Measurements from ENCODE around the gene DPH3. TPM values are rescaled to one million over a fixed set of nuclear protein-coding genes. Genes with fewer than 3 reads are reported as not detected.

The DPH3 gene
- polyA plus RNA-seq, 2 of the 4 experiments (the other 2 are of a cell fraction): 20.5 to 34.7 TPM

DNA sequence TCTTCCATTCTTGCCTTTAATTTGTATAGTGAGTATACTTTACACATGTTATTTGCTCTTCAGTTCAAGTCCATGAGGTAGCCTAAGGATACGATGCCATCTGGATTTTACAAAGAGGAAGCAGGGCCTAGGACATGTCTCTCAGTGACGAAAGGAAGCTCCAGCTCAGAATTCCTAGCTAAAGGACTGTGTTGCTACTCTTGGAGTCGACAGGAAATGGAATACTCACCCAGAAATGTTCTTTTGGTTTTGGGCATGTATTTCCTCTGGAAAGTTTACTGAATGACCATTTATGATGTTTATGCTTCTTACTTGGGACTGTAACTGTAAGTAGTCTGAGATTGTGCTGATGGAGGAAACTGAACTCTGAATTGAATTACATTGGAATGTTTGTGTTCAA is 12.7 kb upstream of the DPH3 start:
- no peak overlapping the region for H3K27ac ChIP-seq
- no peak for DNase-seq (ENCODE audit: low read depth in 1 of 2, low spot score in 1 of 2)
- 83% methylated on average over 3 of the region's 3 CpGs for WGBS (ENCODE audit: missing lambda C conversion rate)
- no peak for FAIRE-seq
- no peaks in the 10 kb centered on the region for H3K9me3 ChIP-seq
- no peak overlapping the region for H3K4me3 ChIP-seq
- no peak for ATAC-seq
- POLR2A ChIA-PET: interaction anchor here (1.4 kb wide), 1 partner anchor 12 kb away, joined by 7 read pairs; the partner anchor contains the start of genes DPH3 and OXNAD1
- no peak overlapping the region for H3K4me2 ChIP-seq
- TF ChIP-seq, protein P1, sequence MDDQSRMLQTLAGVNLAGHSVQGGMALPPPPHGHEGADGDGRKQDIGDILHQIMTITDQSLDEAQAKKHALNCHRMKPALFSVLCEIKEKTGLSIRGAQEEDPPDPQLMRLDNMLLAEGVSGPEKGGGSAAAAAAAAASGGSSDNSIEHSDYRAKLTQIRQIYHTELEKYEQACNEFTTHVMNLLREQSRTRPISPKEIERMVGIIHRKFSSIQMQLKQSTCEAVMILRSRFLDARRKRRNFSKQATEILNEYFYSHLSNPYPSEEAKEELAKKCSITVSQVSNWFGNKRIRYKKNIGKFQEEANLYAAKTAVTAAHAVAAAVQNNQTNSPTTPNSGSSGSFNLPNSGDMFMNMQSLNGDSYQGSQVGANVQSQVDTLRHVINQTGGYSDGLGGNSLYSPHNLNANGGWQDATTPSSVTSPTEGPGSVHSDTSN (IDR thresholded peaks at IDR 0.05): no peak
- TF ChIP-seq, protein P2, sequence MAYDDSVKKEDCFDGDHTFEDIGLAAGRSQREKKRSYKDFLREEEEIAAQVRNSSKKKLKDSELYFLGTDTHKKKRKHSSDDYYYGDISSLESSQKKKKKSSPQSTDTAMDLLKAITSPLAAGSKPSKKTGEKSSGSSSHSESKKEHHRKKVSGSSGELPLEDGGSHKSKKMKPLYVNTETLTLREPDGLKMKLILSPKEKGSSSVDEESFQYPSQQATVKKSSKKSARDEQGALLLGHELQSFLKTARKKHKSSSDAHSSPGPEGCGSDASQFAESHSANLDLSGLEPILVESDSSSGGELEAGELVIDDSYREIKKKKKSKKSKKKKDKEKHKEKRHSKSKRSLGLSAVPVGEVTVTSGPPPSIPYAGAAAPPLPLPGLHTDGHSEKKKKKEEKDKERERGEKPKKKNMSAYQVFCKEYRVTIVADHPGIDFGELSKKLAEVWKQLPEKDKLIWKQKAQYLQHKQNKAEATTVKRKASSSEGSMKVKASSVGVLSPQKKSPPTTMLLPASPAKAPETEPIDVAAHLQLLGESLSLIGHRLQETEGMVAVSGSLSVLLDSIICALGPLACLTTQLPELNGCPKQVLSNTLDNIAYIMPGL (CRISPR knock-in tag; IDR thresholded peaks at IDR 0.05; ENCODE audit: borderline replicate concordance): no peak
- TF ChIP-seq, protein P3, sequence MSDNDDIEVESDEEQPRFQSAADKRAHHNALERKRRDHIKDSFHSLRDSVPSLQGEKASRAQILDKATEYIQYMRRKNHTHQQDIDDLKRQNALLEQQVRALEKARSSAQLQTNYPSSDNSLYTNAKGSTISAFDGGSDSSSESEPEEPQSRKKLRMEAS (IDR thresholded peaks at IDR 0.05): no peak
- TF ChIP-seq FOSL2 (IDR thresholded peaks at IDR 0.05): no peak
- TF ChIP-seq FOSL2 (CRISPR knock-in tag; IDR thresholded peaks at IDR 0.05): no peak
- TF ChIP-seq HOXB5 (CRISPR knock-in tag; IDR thresholded peaks at IDR 0.05): no peak
- no peak for TF ChIP-seq RARB (CRISPR knock-in tag; IDR thresholded peaks at IDR 0.05)
- no peaks in the 10 kb centered on the region for H3K4me1 ChIP-seq
- CTCF ChIA-PET: interaction anchor here (0.8 kb wide), 1 partner anchor 10 kb away, joined by 4 read pairs; no protein-coding TSS in a partner anchor

DNA sequence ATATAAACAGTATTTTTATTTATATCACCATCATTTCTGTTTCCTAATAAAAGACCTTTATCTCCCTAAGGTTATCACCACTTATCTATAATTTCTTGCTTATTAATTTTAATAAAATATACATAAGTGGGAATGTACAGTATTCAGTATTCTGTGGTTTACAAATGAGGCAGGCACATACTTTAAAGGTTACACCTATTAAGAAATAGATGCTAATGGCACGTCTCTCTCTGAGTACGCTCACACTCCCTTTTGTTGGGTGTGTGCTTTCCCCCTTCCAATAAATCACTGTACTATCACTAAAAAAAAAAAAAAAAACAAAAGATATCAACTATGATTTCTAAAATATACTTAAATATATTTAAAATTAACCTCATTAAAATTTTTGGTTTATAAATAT is 9.1 kb upstream of the DPH3 start:
- ChIA-PET CTCF (interaction anchor here (1.4 to 1.8 kb wide), 2 partner anchors 17 to 328 kb away, joined by 3 to 7 read pairs; no protein-coding TSS in a partner anchor), POLR2A (no interaction called here)

DNA sequence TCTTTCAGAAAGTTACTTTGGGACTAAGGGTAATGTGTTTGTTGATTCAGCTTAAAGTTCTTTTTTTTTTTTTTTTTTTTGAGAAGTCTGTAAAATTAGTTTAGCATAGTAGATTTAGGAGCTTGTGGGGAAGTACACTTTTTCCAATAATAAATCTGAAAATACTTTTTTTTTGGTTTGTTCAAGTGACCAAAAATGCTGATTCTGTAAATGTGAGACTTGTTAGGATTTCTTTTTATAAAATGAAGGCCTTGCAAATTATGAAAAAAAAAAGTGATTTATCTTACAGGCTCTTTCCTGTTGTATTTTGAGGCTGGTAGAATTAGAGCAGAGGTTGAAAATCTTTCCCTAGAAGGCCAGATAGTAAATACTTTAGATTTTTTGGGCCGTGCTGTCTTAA is 7.8 kb upstream of the DPH3 start:
- no peak for DNase-seq (ENCODE audit: low read depth in 1 of 2, low spot score in 1 of 2)
- Histone ChIP-seq H3K9me3 (no peaks in the 10 kb centered on the region), H3K4me3 (no peak overlapping the region), H3K4me2 (no peak overlapping the region), H3K4me1 (no peaks in the 10 kb centered on the region), H3K27ac (no peak overlapping the region)
- POLR2A ChIA-PET: no interaction called here
- no peak for ATAC-seq
- 84% methylated on average over 1 of the region's 1 CpG for WGBS (ENCODE audit: missing lambda C conversion rate)
- TF ChIP-seq GATA3 (IDR thresholded peaks at IDR 0.05; ENCODE audit: borderline replicate concordance) (no peak), MAFK (IDR thresholded peaks at IDR 0.05; ENCODE audit: partially characterized antibody) (peak; percentile 36), CBX8 (IDR thresholded peaks at IDR 0.05) (no peak), NFE2L2 (conservative IDR thresholded peaks at IDR 0.05; ENCODE audit: low read length) (no peak), KDM5A (IDR thresholded peaks at IDR 0.05) (no peak), NPAS2 (CRISPR knock-in tag; IDR thresholded peaks at IDR 0.05; ENCODE audit: borderline replicate concordance) (no peak), NR3C1 (IDR thresholded peaks at IDR 0.05) (no peak)
- FAIRE-seq: no peak
- CTCF ChIA-PET: interaction anchor here (0.8 kb wide), 1 partner anchor 24 kb away, joined by 4 read pairs; no protein-coding TSS in a partner anchor

More for the DNA sequence above, 9.1 kb upstream of the DPH3 start:
- Histone ChIP-seq H3K4me2 (no peak overlapping the region), H3K27ac (no peak overlapping the region), H3K9me3 (no peaks in the 10 kb centered on the region), H3K4me1 (no peaks in the 10 kb centered on the region), H3K4me3 (no peak overlapping the region)
- FAIRE-seq: no peak
- TF ChIP-seq NPAS2 (CRISPR knock-in tag; IDR thresholded peaks at IDR 0.05; ENCODE audit: borderline replicate concordance): no peak
- TF ChIP-seq, protein P4, sequence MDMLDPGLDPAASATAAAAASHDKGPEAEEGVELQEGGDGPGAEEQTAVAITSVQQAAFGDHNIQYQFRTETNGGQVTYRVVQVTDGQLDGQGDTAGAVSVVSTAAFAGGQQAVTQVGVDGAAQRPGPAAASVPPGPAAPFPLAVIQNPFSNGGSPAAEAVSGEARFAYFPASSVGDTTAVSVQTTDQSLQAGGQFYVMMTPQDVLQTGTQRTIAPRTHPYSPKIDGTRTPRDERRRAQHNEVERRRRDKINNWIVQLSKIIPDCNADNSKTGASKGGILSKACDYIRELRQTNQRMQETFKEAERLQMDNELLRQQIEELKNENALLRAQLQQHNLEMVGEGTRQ (IDR thresholded peaks at IDR 0.05): no peak
- no peak for TF ChIP-seq FOSL2 (IDR thresholded peaks at IDR 0.05)
- no peak for TF ChIP-seq FOSL2 (CRISPR knock-in tag; IDR thresholded peaks at IDR 0.05)
- TF ChIP-seq, protein P5, sequence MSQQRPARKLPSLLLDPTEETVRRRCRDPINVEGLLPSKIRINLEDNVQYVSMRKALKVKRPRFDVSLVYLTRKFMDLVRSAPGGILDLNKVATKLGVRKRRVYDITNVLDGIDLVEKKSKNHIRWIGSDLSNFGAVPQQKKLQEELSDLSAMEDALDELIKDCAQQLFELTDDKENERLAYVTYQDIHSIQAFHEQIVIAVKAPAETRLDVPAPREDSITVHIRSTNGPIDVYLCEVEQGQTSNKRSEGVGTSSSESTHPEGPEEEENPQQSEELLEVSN (IDR thresholded peaks at IDR 0.05; ENCODE audit: borderline replicate concordance, low read depth): no peak
- TF ChIP-seq JUNB (IDR thresholded peaks at IDR 0.05): no peak
- no peak for TF ChIP-seq TFCP2L1 (CRISPR knock-in tag; IDR thresholded peaks at IDR 0.05)
- TF ChIP-seq CBX2 (IDR thresholded peaks at IDR 0.05; ENCODE audit: borderline replicate concordance, low read depth): no peak
- no peak for TF ChIP-seq ZC3H11A (IDR thresholded peaks at IDR 0.05)
- no peak for TF ChIP-seq ZFP36 (IDR thresholded peaks at IDR 0.05; ENCODE audit: borderline replicate concordance, partially characterized antibody)
- no peak for TF ChIP-seq CEBPB (IDR thresholded peaks at IDR 0.05)
- no peak for TF ChIP-seq MAFK (IDR thresholded peaks at IDR 0.05; ENCODE audit: partially characterized antibody)
- TF ChIP-seq POLR2A (IDR thresholded peaks at IDR 0.05; ENCODE audit: low read length): no peak
- TF ChIP-seq, protein P6, sequence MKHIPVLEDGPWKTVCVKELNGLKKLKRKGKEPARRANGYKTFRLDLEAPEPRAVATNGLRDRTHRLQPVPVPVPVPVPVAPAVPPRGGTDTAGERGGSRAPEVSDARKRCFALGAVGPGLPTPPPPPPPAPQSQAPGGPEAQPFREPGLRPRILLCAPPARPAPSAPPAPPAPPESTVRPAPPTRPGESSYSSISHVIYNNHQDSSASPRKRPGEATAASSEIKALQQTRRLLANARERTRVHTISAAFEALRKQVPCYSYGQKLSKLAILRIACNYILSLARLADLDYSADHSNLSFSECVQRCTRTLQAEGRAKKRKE (CRISPR knock-in tag; IDR thresholded peaks at IDR 0.05; ENCODE audit: low read depth): no peak
- no peak for TF ChIP-seq RNF2 (IDR thresholded peaks at IDR 0.05; ENCODE audit: borderline replicate concordance, low read depth)
- TF ChIP-seq HOXB5 (CRISPR knock-in tag; IDR thresholded peaks at IDR 0.05): no peak
- TF ChIP-seq FOSB (CRISPR knock-in tag; IDR thresholded peaks at IDR 0.05): no peak
- TF ChIP-seq RAD21 (conservative IDR thresholded peaks at IDR 0.05 in 1 of 2, IDR thresholded peaks at IDR 0.05 in 1 of 2): no peak
- TF ChIP-seq TP53 (CRISPR knock-in tag; IDR thresholded peaks at IDR 0.05): no peak
- no peak for TF ChIP-seq BHLHE40 (IDR thresholded peaks at IDR 0.05; ENCODE audit: low read depth, low read length)
- no peak for ATAC-seq
- DNase-seq (ENCODE audit: low read depth in 1 of 2, low spot score in 1 of 2): no peak
- WGBS (ENCODE audit: missing lambda C conversion rate): 89% methylated on average over 2 of the region's 2 CpGs
